NCI-H226 (cell line): ENCODE results near the gene MOCS3.

Experiments
- DNase-seq: peaks from one replicate; pipeline ENCODE4 v3.0.0-alpha.2; 2015

Gene MOCS3, protein sequence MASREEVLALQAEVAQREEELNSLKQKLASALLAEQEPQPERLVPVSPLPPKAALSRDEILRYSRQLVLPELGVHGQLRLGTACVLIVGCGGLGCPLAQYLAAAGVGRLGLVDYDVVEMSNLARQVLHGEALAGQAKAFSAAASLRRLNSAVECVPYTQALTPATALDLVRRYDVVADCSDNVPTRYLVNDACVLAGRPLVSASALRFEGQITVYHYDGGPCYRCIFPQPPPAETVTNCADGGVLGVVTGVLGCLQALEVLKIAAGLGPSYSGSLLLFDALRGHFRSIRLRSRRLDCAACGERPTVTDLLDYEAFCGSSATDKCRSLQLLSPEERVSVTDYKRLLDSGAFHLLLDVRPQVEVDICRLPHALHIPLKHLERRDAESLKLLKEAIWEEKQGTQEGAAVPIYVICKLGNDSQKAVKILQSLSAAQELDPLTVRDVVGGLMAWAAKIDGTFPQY

DNA sequence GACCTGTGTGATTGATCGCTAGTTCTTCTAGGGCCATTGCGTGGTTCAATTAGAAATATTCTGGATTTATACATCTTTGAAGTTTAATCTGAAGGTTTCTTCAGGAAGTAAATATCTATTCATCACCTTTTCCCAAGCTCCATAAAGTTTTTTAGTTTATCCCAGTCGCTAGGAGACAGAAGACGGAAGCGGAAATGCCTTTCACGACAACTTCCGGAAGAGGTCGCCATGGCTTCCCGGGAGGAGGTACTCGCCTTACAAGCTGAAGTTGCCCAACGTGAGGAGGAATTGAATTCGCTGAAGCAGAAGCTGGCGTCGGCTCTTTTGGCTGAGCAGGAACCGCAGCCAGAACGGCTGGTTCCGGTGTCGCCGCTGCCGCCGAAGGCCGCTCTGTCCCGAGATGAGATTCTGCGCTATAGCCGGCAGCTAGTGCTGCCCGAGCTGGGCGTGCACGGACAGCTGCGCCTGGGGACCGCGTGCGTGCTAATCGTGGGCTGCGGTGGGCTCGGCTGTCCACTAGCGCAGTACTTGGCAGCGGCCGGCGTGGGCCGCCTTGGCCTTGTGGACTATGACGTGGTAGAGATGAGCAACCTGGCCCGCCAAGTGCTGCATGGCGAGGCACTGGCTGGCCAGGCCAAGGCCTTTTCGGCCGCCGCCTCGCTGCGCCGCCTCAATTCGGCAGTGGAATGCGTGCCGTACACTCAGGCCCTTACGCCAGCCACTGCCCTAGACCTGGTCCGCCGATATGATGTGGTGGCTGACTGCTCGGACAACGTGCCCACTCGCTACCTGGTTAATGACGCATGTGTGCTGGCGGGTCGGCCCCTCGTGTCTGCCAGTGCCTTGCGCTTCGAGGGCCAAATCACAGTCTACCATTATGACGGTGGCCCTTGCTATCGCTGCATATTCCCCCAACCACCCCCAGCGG is at the start of gene MOCS3:
TSS of gene MOCS3 (plus strand) at position 204 of the 928 bp plus-strand sequence. CDS start at position 229, 25 bp downstream.
- DNase-seq = peak; percentile 76

DNA sequence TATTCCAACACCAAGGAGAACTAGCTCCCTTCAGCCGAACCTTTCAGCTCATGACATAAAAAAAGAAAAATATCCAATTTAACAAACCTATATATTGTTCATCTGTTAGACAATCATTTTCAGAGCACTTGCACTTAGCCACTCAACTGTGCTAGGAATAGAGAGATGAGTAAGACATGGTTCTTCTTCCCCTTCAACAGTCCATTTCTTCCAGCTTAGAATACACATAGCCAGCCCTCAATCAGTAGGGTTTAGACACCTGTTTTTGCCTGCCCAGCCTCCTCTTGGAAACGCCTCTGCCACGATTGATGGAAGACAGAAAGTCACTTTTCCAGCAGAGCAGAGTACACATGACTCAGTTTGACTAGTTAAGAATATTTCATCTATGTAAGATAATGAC is 49.2 kb upstream of the MOCS3 start:
- no peak for DNase-seq

DNA sequence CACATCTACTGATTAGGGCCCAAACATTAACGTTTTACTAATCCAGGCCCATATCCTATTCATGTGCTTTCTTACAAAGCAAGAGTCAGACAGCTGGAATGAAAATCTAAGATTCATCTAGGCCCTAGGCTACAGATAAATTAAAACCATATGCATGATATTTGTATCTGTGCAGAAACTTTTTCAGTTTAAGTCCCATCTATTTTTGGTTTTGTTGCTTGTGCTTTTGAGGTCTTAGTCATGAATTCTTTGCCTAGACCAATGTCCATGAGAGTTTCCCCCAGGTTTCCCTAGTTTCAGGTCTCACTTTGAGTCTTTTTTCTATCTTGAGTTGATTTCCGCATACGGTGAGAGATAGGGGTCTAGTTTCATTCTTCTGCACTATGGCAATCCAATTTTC is 47.6 kb upstream of the MOCS3 start:
- no peak for DNase-seq

DNA sequence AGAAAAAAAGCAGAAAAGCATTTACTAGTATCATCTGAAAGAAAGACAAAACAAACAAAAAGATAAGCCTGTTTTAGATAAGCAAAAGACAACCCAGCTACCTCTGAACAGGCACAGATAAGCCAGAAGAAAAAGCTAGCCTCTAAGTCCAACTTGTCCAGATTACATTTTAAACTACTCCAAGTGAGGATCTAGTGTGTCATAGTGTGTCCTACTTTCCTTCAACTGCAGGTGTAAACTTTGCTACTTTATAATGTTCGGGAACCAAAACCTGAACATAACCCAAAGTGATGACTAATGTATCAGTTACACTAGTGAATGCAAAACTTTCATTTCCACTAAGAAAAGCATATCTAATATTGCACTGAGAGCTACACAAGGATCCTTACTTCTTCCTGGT is 46.9 kb upstream of the MOCS3 start:
- no peak for DNase-seq

DNA sequence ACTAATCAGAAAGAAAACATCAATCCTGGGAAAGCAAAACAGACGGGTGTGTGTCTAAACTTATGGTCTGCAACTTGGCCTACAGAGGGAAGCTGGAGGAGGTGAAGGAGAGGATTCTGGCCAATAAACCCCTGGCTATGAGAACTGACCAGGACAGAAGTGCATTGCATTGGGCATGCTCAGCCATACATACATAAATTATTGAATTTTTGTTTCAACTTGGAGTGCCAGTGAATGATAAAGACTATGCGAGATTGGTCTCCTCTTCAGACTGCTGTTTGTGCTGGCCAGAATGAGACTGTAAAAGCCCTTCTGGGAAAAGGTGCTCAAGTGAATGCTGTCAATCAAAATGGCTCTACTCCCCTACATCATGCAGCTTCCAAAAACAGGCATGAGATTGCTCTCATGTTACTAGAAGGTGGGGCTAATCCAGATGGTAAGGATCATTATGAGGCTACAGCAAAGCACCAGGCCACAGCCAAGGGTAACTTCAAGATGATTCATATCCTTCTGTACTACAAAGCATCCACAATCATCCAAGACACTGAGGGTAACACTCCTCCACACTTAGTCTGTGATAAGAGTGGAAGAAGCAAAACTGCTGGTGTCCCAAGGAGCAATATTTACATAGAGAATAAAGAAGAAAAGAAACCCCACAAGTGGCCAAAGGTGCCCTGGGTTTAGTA is 44.8 kb upstream of the MOCS3 start:
- DNase-seq = peak; percentile 92

DNA sequence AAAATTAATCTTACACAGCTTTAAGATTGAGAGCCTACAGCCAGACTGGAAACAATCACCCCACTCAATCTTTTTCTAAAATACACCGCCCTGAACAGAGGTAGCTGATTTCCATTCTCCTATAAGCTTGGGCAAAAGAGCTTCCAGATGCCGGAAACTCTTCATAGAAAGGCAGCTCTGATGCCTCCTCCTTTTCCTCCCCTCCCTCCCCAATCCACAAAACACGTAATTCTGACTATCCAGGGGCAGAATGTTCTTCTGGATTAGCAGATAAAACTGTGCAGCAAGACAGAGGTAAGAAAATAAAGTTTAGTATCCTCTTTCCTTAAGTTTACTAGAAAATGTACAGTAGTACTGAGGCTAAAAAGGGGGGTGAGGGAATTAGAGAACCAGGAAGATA is 43.2 kb upstream of the MOCS3 start:
- no peak for DNase-seq

DNA sequence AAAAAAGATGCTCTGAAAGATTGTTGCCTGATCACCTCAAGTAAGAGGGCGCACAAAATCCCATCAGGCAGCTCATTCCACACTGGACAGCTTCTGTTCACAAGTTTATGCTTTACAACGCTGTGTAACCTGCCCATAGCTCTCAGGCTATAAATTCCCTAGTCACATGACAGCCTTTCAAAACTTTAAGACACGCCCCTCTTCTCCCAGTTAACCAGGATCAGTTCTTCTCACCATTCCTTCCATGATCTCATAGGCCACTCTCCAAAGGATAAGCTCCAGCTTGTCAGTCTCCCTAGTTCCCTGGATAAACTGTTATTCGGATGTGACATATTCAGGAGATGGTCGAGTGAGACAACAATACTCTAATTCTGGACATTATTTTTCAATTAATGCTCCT is 42.4 kb upstream of the MOCS3 start:
- peak; percentile 57 for DNase-seq

DNA sequence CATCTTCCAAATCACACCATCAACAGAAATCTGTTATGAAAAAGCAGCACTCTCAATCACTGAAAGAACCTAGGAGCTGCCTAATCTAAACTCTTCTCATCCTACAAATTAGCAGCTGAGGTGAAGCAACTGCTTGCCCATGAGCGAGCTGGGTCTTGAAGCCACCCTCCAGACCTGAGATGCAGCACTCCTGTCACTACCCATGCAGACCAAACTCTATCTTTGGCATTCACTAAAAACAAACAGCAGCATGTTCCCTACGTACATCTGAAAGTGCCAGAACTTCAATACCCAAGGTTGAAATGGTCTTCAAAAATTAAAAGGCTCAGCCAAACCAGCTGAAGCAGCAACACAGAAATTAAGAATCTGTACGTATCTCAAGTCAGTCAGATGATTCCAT is 41.7 kb upstream of the MOCS3 start:
- no peak for DNase-seq

DNA sequence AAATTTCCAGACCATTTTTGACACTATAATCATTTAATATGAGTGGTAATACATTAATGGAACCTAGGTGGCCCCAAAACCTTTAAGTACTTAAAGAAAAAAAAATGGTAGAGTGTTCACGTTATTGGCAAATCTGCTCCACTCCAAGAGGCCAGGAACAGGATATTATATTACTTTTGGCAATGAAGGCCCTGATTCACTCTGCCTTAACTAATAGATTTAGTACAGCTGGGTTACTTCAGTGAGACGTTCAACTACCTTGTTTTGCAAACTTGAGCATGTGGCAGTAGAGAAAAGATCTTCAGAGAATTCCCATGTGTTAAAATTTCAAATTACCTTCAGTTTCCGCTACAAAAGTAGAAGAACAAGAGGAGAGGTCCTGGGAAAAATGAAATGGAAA is 40.2 kb upstream of the MOCS3 start:
- no peak for DNase-seq

DNA sequence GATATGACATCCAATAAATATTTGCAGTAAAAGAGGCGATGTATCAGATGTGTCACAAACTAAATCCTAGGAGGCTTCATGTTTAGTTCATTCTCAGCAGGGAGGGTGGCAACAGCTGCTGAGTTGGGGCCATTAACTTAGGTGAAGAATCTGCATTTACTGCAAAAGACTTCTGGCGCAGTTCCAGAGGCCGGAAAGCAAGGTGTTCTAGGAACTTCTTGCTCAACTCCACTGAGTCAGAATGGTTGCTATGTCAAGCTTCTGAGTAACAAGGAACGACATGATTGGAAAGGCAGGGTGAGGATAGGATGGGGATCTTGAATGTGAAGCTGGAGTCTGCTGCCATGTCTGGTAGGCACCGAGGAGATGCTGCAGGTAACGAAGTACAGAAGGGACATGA is 39.1 kb upstream of the MOCS3 start:
- peak; percentile 79 for DNase-seq

DNA sequence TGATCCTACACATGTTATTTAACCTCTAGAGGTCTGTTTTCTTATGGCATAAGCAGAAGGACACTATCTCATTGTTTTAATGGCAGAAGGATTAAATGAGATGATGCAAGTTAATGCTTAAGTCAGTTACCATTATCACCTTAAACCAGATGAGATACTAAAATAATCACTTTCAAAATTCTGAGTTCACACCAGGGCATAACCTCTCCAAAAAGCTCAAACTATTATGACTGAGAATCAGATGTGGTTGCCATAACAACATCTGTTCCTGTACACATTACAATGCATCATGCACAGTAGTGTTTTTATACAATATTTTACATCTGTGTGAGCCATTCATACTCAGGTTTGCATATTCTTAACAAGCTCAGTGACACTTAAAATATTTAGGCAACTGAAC is 37.6 kb upstream of the MOCS3 start:
- DNase-seq = no peak

DNA sequence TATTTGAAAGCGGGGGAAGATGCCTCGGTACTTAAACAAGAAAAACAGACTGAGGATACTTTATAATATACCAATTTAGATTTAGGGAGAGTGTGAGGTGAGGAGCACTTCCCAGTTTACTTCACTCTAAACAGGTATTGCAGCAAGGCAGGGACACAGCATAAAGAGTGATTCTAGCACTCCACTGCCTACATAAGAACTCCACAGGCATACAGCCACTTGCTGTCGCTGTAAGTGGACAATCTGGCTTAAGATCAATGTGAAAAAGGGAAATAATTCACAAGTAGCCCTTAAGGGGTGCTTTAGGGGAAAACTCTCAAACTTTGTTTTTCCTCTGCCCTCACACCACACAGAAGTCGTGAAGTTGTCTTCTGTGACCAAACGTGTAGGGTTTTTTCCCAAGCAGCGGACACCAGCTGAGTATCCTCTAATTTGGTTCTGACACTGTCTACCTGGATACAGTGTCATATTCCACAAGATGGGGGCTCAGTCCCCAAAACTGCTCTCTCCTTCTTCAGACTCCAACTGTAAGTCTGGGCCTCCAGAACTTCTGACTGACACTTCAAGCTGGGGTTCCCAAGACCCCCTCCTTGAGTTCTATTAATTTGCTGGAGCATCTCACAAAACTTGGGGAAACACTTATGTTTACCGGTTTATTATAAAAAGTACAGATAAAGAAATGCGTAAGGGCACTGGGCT is 36.7 kb upstream of the MOCS3 start:
- DNase-seq = no peak

DNA sequence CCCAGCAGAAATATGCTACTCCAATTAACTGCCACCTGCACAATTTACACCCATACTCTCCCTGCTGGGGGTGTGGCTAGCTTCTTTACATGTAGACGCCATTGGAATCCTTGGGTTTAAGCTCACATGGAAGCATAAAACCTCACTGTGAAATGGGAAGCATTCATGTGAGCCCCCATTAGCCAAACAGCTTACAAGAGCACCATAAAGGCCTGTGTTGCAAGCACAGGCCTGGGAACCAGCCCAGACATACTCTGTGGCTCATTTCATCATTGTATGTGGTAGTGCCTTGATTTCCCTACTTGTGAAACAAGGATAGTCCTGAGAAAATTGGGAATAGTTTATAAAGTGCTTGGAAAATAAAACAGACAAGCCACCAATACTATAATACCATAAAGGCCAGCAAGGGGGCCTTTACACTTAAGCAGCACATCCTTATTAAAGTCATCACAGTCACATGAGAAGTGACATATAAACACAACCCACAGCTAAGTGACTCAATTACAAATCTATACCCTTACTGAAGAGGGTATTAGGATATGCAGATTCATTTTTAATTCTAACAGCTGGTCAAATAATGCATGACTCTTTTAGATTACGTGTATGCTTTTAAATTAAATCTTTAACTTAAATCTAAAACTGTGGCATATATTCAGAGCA is 34.2 kb upstream of the MOCS3 start:
- DNase-seq = no peak

DNA sequence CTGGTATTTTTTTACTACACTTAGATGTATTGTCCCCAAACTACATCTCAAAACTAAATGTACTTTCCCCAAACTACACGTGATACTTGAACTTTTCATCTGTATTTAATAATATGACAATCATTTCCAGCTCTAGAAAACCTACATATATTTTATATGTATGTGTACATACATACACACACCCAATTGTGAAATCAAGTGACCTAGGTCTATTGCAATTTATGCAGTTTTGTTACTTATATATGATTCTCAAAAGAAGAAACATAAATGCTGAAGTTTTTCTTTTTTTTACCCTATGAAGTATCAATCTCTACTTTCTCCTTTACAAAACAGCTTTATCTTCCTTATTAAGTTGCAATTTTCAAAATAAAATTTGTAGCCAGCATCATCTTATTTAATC is 32.1 kb upstream of the MOCS3 start:
- DNase-seq = no peak

DNA sequence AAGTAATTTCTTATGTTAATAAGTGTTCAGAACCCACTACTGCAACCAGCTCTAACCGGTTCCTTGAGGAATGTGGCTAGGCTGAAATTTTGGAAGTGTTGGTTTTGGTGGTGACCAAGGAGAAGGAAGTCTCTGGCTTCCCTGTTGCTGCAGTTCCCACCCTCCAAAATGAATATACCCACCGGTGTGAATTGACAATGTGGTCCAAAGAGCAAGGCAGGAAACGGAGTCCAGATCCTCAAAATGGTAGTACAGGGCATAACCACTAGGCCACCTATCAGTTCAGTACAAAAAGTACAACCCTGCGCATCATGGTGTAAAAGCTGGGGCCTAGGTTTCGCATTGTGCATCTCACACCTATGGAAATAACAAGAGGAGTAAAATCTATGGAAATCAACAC is 30.1 kb upstream of the MOCS3 start:
- no peak for DNase-seq

DNA sequence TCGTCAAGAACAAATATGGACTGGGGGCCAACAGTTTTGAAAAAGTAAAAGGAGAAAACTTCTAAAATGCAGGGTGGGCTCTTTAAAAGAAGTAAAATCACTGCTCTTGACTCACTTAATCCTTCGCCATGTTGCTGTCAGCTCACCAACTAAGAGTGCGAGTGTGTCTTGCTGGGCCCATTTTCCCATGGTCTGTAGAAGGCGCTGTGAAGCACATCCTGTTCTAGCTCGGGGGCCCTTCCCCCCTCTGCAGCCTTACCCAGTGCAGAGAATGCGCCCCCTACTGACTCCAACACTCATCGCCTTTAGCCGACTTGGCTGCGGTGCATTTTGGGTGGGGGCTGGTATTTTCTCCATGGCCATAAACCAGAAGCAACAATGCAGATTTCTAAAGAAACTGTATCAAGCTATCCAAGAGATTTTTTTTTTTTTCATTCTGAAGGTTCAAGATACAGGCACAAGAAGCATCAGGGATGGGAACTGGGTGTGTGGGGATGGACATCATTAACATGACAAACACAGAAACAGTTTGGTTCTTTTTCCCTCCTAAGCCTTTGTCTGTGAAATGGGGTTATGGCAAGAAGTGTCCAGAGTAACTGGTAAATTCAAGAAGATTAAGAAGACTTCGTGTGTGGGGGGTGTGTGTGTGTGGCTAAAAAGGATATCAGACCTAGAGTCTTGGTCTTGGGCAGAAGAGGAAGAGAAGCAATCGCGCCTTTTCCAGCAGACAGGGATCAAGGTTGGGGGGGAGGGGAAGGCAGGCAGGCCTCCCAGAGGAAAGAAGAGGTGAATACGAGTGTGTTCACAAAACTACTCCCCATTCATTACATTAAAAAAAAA is 29.1 kb upstream of the MOCS3 start:
- DNase-seq = peak; percentile 85

DNA sequence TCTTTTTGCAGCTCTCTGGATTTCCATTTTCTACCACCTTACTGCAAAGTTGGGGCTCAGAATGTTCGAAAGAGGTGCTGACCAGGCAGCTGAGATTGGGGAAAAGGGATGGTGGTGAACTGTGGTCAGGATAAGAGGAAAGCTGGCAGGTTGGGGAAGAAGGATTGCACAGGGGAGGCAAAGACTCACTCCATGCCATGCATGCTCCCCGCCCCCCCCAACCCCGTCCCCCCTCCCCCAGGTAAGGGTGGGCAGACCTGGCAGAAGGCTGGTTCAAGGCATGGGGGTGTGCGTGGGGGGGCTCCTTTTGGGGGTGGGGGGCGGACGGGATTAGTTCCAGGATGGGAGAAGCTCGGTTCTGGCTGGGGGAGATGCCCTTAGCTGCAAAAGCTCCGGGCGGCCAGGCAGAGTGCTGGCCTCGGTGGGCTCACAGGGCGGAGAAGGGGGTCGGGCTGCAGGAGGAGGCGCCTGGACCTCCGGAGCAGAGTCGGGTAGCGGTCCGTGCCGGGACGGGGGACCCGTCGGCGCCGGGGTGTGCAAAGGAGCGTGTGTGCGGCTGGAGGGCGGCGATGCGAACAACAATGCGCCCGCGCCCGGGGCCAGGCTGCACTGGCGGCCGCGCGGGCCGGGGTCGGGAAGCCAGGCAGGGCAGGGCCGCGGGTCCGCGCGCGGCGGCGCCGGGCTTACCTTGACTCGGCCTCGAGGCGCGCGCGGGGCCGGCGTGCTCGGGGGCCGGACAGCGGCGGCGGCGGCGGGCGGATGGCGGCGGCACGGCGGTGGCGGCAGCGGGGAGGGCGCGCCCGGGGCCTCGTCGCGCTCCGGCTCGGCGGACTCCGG is 28.3 kb upstream of the MOCS3 start:
- DNase-seq = peak; percentile 4

DNA sequence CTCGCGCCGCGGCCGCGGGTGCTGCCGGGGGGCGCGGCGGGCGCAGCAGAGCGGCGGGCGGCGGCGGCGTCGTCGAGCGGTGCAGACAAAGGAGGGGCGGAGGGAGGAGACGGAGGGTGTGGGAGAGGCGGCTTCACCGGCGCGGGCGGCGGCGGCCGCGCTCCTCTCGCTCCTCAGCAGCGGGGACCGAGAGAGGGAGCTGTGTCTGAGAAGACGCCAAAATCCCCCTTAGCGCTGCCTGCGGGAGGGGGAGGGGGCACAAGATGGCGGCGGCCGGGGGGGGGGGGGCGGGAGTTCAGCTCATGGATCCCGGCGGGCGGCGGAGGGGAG is 27.7 kb upstream of the MOCS3 start:
- DNase-seq = peak; percentile 64

DNA sequence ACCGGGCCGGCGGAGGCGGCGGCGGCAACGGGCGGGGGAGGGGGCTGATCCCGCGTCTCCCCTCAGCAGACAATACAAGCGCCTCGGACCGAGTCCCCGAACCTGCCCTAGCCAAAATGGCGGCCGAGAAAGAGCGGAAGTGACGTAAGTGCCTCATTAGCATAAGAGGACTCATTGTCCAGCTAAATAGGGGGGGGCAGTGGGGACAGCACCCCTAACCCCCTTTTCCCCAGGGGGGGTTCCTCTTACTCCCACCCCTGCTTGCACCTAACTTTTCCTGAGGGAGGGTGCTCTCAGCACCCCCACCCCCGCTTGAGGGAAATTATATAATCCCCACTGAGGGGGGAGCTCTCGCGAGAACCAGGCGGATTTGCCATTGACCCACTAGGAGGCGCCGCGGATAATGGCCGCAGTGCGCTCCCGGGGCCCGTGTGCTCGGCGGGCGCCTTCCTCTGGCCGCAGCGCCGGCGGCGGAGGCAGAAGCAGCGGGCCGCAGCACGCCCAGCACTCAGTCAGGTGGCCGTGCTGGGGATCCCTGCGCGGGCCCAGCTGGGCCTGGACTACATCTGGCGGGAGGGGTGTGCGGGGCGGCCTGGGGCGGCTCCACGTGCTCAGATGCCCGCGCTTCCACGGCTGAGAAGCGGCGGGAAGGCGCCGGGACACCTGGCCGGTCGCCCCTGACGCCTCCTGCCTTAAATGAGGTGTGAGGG is 27.2 kb upstream of the MOCS3 start, which contains the start of gene ADNP:
TSS of gene ADNP (minus strand) at position 132 of the 710 bp plus-strand sequence. CDS start 27,441 bp downstream, outside the sequence.
- peak; percentile 83 for DNase-seq
